HT1080 (cell line): ENCODE data around the gene VDAC1. TPM values are rescaled to one million over a fixed set of nuclear protein-coding genes. Genes with fewer than 3 reads are reported as not detected.

ENCODE experiments used
- DNase-seq: peaks from one replicate; pipeline ENCODE4 v3.0.0-alpha.2; 2015; ENCODE audit warnings: low read depth
- total RNA-seq: library from RNA; depleted of rRNA; stranded (reverse); fragments of >200 nt; shearing (Covaris generic); gene quantifications from 2 replicates; pipeline ENCODE4 v1.2.3, GENCODE V29; 2014; rRNA removed

The VDAC1 gene
- total RNA-seq, 1 experiment from 2014 or later: 405 TPM

DNA sequence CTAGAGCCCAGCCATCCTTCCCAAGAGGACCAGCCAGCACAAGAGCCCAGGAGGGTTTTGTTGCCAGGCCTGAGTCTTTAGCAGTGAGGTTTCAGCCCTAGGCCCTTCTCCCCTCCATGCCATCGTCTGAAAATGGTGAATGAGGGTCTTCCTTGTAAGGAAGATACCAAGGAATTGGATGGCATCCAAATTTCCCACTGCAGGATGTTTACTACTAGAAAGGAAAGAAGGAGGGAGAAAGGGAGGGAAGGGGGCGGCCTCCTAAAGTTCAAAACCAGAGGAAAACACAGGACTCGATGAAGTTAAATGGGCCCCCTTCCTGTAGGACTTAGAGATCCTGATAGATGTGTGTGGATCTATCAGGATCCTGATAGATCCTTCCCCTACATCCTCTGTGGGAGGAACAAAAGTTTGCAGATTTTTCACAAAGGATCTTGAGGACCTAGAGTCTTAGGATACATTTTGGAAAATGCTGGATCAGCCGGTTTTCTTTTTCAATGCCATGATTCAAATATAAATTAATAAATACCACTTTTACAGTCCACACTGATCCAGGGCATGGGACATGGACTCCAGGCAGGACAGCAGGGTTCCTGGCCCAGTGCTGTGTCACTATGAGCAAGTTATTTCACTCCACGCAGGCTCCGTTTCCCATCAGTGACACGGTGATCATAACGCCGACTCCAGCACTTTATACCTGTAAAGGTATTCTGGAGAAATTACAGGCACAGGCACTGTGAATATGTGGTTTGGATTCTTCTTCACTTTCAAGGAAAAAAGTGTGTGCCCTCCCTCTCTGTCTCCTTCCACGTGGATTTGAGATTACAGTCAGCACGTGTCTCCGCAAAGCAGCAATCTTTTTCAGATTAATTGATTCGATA is 77.2 kb downstream of the VDAC1 start:
- DNase-seq: no peak

- DNase-seq: no peak
These were observed 78.1 kb downstream of the VDAC1 start for GRCh38 chr5:133926489-133927299.

DNA sequence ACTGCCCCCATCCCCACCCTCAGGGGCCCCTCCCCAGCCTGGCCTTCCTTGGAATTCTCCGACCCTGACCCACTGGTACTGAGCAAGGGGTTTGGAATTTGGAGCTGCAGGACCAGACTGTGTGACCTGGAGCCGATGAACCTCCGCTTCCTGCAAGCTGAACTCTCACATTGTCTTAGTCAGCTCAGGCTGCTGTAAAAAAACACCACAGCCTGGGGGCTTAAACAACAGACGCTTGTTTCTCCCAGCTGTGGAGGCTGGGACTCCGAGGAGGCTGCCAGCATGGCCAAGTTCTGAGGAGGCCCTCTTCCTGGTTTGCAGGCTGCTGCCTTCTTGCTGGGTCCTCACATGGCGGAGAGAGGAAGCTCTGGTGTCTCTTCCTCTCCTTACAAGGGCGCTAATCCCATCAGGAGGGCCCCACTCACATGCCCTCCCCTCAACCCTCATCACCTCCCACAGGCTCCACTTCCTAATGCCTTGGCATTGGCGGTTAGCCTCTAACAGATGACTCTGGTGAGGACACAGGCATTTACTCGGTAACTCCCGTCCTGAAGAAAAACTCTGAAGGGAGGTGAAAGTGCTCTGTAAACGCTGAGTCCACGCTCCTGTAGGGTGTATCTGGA is 78.8 kb downstream of the VDAC1 start:
- DNase-seq: peak; percentile 61

DNA sequence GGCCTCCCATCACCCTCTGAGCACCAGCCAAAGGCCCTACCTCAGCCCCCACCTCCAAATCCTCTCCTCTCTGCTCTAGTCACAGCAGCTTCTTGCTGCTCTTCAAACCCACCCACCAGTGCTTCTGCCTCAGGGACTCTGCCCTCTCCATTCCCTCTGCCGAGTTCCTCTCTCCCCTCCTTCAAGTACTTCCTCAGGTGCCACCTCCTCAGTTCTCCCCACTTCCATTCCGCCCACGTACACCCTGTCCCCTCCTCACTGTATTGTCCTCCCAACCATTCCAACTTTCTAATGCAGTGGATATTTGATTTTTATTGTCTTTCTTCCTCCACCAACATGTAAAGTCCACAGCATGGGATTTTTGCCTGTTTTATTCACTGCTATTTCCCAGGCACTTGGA is 79.5 kb downstream of the VDAC1 start:
- no peak for DNase-seq

DNA sequence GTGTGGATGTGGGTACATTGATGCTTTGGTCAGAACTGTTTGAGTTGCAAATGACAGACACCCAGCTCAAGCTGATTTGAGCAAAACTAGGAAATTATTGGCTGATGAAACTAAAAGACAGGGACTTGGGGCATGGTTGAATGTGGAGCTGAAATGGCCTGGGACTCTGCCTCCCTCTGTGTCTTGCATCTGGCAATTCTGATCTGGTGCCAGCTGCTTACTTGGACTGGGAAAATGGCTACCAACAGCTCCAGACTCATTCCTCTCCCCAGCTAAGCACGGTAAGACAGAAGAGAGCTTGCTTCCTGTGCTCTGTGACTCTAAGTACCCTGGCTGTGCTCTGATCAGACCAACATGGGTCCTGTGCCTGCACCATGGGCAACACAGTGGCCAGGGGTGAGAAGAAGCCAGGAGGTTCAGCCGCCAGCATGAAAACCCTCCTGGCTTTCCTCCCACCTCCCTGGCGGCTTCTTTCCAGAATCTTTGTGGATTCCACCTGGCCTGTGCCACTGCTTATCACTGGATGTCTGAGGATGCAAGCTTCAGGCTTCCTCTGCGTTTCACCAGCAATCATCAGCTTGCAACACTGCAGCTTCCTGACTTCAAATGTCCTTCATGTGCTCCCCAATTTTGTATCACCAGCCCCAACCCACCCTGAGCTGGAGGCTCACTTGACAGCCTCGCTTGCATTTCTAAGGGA is 80.4 kb downstream of the VDAC1 start:
- DNase-seq: no peak

DNA sequence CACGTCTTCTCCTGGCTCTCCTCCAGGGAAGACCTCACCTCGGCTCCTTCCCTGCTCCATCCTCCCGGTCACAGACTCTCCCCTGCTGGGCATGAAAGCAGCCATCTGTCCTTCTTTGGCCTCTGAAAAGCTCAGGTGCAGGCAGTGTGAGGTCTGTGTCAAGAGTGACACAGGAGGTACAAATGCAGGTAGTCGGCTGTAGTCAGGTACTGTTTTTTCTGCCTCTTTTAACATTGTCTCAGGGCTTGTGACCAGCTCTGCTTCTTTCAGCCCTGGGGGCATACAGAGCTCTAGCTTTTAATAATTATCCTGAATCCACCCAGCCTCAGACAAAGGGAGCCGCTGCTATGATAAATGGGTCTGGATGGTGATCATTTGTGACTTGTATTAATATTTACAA is 82.8 kb downstream of the VDAC1 start:
- DNase-seq: no peak

Other genes starting within 250 kb of the VDAC1 start
- 57.6 and 64.7 TPM in 2 replicates for gene C5orf15, start 36.4 kb downstream of the VDAC1 start, total RNA-seq
- gene TCF7, start 109.7 kb upstream of the VDAC1 start, total RNA-seq: not detected in 2 replicates
- 235 and 289 TPM in 2 replicates for gene SKP1, start 172.0 kb upstream of the VDAC1 start, total RNA-seq
- gene PPP2CA, start 221.1 kb upstream of the VDAC1 start, total RNA-seq: 224 and 287 TPM in 2 replicates